ENCODE results near the gene PRKCQ. TPM values are rescaled to one million over a fixed set of nuclear protein-coding genes. Genes with fewer than 3 reads are reported as not detected.

The PRKCQ gene
- total RNA-seq, 1 experiment from 2014 or later: 12.1 TPM

DNA sequence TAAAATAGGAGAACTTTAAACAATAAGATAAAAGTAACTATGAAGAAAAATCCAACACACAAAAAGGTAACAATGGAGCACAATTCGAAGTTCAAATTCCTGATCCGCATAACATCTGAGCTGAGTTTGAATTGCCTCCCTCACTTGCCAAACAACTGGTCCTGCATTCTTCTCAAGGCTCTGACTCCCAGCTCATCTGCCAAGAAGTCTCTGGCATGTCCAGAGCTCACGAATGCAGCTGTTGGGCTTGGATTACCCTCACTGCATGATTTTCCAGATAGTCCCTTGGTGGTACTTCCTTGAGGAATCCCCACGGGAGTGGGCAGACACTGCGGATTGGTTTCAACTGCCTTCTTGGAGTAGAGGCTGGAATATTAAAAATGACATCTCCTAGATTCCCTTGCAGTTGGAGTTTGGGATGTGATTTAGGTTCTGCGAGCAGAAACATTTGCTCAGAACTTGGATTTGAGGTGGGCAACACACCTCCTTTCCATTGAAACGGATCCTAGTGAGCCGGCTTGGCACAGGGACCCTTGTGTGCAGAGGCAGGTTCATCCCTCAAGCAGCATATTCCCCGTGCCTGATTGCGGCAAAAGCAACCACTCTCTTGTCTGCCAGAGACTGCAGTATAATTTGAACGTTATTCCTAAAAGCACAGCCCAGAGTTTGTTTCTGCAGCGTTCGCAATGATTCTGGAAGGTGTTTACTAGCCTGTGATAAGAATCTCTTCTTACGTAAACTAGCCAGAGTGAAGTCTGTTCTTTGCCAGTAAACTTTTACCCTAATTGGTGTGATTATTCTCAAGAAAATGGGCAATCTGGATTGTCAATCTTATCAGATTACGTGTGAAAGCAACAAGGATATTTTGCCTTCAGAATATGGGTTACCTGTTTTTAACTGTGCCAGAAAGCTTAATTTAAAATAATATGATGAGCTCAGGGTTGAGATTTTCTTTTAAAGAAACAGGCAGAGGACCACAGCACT, 23.4 kb upstream of the PRKCQ start:
- H4K5ac ChIP-seq (ENCODE audit: insufficient read length, low read depth, low read length): no peak overlapping the region
- Mint-ChIP-seq H3K27me3 (ENCODE audit: low read depth) (no peaks in the 10 kb centered on the region; the same call in 1 of the 2 replicates), H3K9me3 (peaks cover 12 to 16% of the 10 kb centered on the region in 2 experiments; a peak in 3 of 5 replicates), H3K36me3 (ENCODE audit: insufficient read depth in 1 of 3, low read depth in 3 of 3) (peaks cover 7 to 17% (median 9%) of the 10 kb centered on the region in 3 experiments; a peak in 6 of 7 replicates), H3K4me3 (no peak overlapping the region; a peak in 1 of 5 replicates), H3K4me1 (peaks cover 12 to 16% of the 10 kb centered on the region in 2 experiments), H3K27ac (no peak overlapping the region)
- H2AK5ac ChIP-seq (ENCODE audit: insufficient read length, low read length): no peak overlapping the region
- no peak overlapping the region for H3K4me2 ChIP-seq (ENCODE audit: insufficient read depth, insufficient read length, low read length)
- no peak overlapping the region for H3K9ac ChIP-seq (ENCODE audit: extremely low read depth, insufficient read length, low read length)
- no peaks in the 10 kb centered on the region for H3K79me2 ChIP-seq (ENCODE audit: insufficient read depth, low read length)
- DNase-seq: no peak
- H3K23ac ChIP-seq (ENCODE audit: insufficient read length, low read depth, low read length): no peak overlapping the region
- peaks cover 1% of the 10 kb centered on the region for H3K9me3 ChIP-seq (ENCODE audit: control insufficient read depth, low read depth, low read length)
- no peak overlapping the region for H3K27ac ChIP-seq (ENCODE audit: insufficient read length, low read depth, low read length)
- H4K20me1 ChIP-seq (ENCODE audit: control insufficient read depth, insufficient read depth, insufficient read length): no peaks in the 10 kb centered on the region
- no peaks in the 10 kb centered on the region for H3K27me3 ChIP-seq (ENCODE audit: insufficient read depth, low read length)
- H2BK120ac ChIP-seq (ENCODE audit: low read depth, low read length, poor library complexity, severe bottlenecking): no peak overlapping the region
- no peaks in the 10 kb centered on the region for H3K79me1 ChIP-seq (ENCODE audit: insufficient read depth, low read depth, low read length, poor library complexity, severe bottlenecking)
- no peak overlapping the region for H2BK5ac ChIP-seq (ENCODE audit: insufficient read length, low read length)
- H3K23me2 ChIP-seq (ENCODE audit: insufficient read length, low read depth, low read length, poor library complexity, severe bottlenecking): no peaks in the 10 kb centered on the region
- H2AFZ ChIP-seq (ENCODE audit: low read length): no peak overlapping the region
- no peak overlapping the region for H3K56ac ChIP-seq (ENCODE audit: insufficient read length, low read depth, low read length)
- no peak overlapping the region for H3K4ac ChIP-seq (ENCODE audit: low read depth, low read length)
- no peak overlapping the region for H4K8ac ChIP-seq (replicated peaks; ENCODE audit: insufficient read length, low read depth, low read length)
- no peak overlapping the region for H4K91ac ChIP-seq (ENCODE audit: insufficient read length, low read depth, low read length)
- TF ChIP-seq, protein P1, sequence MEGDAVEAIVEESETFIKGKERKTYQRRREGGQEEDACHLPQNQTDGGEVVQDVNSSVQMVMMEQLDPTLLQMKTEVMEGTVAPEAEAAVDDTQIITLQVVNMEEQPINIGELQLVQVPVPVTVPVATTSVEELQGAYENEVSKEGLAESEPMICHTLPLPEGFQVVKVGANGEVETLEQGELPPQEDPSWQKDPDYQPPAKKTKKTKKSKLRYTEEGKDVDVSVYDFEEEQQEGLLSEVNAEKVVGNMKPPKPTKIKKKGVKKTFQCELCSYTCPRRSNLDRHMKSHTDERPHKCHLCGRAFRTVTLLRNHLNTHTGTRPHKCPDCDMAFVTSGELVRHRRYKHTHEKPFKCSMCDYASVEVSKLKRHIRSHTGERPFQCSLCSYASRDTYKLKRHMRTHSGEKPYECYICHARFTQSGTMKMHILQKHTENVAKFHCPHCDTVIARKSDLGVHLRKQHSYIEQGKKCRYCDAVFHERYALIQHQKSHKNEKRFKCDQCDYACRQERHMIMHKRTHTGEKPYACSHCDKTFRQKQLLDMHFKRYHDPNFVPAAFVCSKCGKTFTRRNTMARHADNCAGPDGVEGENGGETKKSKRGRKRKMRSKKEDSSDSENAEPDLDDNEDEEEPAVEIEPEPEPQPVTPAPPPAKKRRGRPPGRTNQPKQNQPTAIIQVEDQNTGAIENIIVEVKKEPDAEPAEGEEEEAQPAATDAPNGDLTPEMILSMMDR (conservative IDR thresholded peaks at IDR 0.05): no peak
- H2BK12ac ChIP-seq (ENCODE audit: insufficient read length, low read depth, low read length): no peak overlapping the region
- no peak overlapping the region for H2BK20ac ChIP-seq (ENCODE audit: low read depth, low read length, poor library complexity, severe bottlenecking)
- H2BK15ac ChIP-seq (ENCODE audit: low read depth, low read length): no peak overlapping the region
- no peak overlapping the region for H3K14ac ChIP-seq (ENCODE audit: insufficient read depth, low read length)
- H3K18ac ChIP-seq (ENCODE audit: insufficient read length, low read depth, low read length): no peak overlapping the region
- H3T11ph ChIP-seq (ENCODE audit: low read length): no peak overlapping the region
- WGBS (ENCODE audit: extremely low coverage, insufficient read length, low lambda C conversion rate): no CpG with 5 or more reads among the region's 15 CpGs
- H3K4me1 ChIP-seq (ENCODE audit: insufficient read depth, low read length): peaks cover 4% of the 10 kb centered on the region; the same call in 1 of the 2 replicates
